Dendritic cell treated with granulocyte-macrophage colony-stimulating factor and Interleukin-4, amounts not matched to agents 40 ng/mL and 50 ng/mL, for 4 days (primary cell): ENCODE measurements around the gene ANKRD44.

ENCODE experiments used
- H3K27ac Mint-ChIP-seq: one replicate; pipeline ENCODE4 v1.8.0; 2022; ENCODE audit warnings: mild to moderate bottlenecking, mixed read lengths
- H3K27me3 Mint-ChIP-seq: one replicate; pipeline ENCODE4 v1.8.0; 2022; ENCODE audit warnings: mild to moderate bottlenecking, mixed read lengths
- H3K36me3 Mint-ChIP-seq: one replicate; pipeline ENCODE4 v1.8.0; 2022; ENCODE audit warnings: low read depth, mixed read lengths
- H3K4me1 Mint-ChIP-seq: one replicate; pipeline ENCODE4 v1.8.0; 2022; ENCODE audit warnings: low read depth, mixed read lengths
- H3K4me3 Mint-ChIP-seq: one replicate; pipeline ENCODE4 v1.8.0; 2022; ENCODE audit warnings: mild to moderate bottlenecking, moderate library complexity, mixed read lengths
- H3K9me3 Mint-ChIP-seq: one replicate; pipeline ENCODE4 v1.8.0; 2022; ENCODE audit warnings: mixed read lengths
- intact Hi-C: fragments of 100-400 bp; cut with micrococcal nuclease; formaldehyde crosslinking; loops from one replicate; pipeline ENCODE4 v1.15.0; 2022

The ANKRD44 gene

GRCh38 chr2:196968516-196968915 is 342.1 kb downstream of the ANKRD44 start:
- Mint-ChIP-seq H3K4me1 (peaks cover 5% of the 10 kb centered on the region), H3K27ac (no peak overlapping the region), H3K27me3 (no peaks in the 10 kb centered on the region), H3K4me3 (no peak overlapping the region), H3K9me3 (peaks cover 9% of the 10 kb centered on the region), H3K36me3 (no peaks in the 10 kb centered on the region)
- intact Hi-C loops, result no loop called here

- H3K27ac Mint-ChIP-seq, result no peak overlapping the region
- peaks cover 5% of the 10 kb centered on the region for H3K4me1 Mint-ChIP-seq
- H3K4me3 Mint-ChIP-seq, result no peak overlapping the region
- H3K36me3 Mint-ChIP-seq, result no peaks in the 10 kb centered on the region
- intact Hi-C loops, result no loop called here
- H3K27me3 Mint-ChIP-seq, result no peaks in the 10 kb centered on the region
- H3K9me3 Mint-ChIP-seq, result peaks cover 9% of the 10 kb centered on the region
These were observed 342.8 kb downstream of the ANKRD44 start for GRCh38 chr2:196967775-196968174.

GRCh38 chr2:196967116-196967515 is 343.5 kb downstream of the ANKRD44 start:
- Mint-ChIP-seq H3K4me3 (no peak overlapping the region), H3K36me3 (no peaks in the 10 kb centered on the region), H3K9me3 (peaks cover 9% of the 10 kb centered on the region), H3K27me3 (no peaks in the 10 kb centered on the region), H3K27ac (no peak overlapping the region), H3K4me1 (peaks cover 5% of the 10 kb centered on the region)
- intact Hi-C loops, result no loop called here

GRCh38 chr2:196966061-196966460 is 344.5 kb downstream of the ANKRD44 start:
- Mint-ChIP-seq H3K27ac (no peak overlapping the region), H3K27me3 (no peaks in the 10 kb centered on the region), H3K4me1 (peaks cover 5% of the 10 kb centered on the region), H3K4me3 (no peak overlapping the region), H3K36me3 (no peaks in the 10 kb centered on the region), H3K9me3 (peaks cover 9% of the 10 kb centered on the region)
- intact Hi-C loops, result no loop called here

GRCh38 chr2:196965651-196966050 is 344.9 kb downstream of the ANKRD44 start:
- intact Hi-C loops, result no loop called here
- no peak overlapping the region for H3K27ac Mint-ChIP-seq
- peaks cover 5% of the 10 kb centered on the region for H3K4me1 Mint-ChIP-seq
- peaks cover 9% of the 10 kb centered on the region for H3K9me3 Mint-ChIP-seq
- no peaks in the 10 kb centered on the region for H3K36me3 Mint-ChIP-seq
- H3K4me3 Mint-ChIP-seq, result no peak overlapping the region
- no peaks in the 10 kb centered on the region for H3K27me3 Mint-ChIP-seq

- Mint-ChIP-seq H3K27me3 (no peaks in the 10 kb centered on the region), H3K9me3 (peaks cover 9% of the 10 kb centered on the region), H3K4me1 (peaks cover 14% of the 10 kb centered on the region), H3K27ac (no peak overlapping the region), H3K36me3 (no peaks in the 10 kb centered on the region), H3K4me3 (no peak overlapping the region)
- intact Hi-C loops, result no loop called here
These were observed 346.6 kb downstream of the ANKRD44 start for GRCh38 chr2:196963961-196964360.

GRCh38 chr2:196963043-196963442 is 347.5 kb downstream of the ANKRD44 start:
- intact Hi-C loops, result no loop called here
- no peak overlapping the region for H3K27ac Mint-ChIP-seq
- no peak overlapping the region for H3K4me3 Mint-ChIP-seq
- H3K36me3 Mint-ChIP-seq, result peaks cover 5% of the 10 kb centered on the region
- H3K9me3 Mint-ChIP-seq, result peaks cover 16% of the 10 kb centered on the region
- H3K27me3 Mint-ChIP-seq, result no peaks in the 10 kb centered on the region
- peaks cover 14% of the 10 kb centered on the region for H3K4me1 Mint-ChIP-seq

GRCh38 chr2:196962325-196962724 is 348.3 kb downstream of the ANKRD44 start:
- intact Hi-C loops, result no loop called here
- H3K27ac Mint-ChIP-seq, result no peak overlapping the region
- H3K4me1 Mint-ChIP-seq, result peaks cover 14% of the 10 kb centered on the region
- H3K27me3 Mint-ChIP-seq, result no peaks in the 10 kb centered on the region
- peaks cover 5% of the 10 kb centered on the region for H3K36me3 Mint-ChIP-seq
- H3K4me3 Mint-ChIP-seq, result no peak overlapping the region
- peaks cover 10% of the 10 kb centered on the region for H3K9me3 Mint-ChIP-seq

GRCh38 chr2:196961889-196962288 is 348.7 kb downstream of the ANKRD44 start:
- no peak overlapping the region for H3K4me3 Mint-ChIP-seq
- H3K27ac Mint-ChIP-seq, result no peak overlapping the region
- peaks cover 10% of the 10 kb centered on the region for H3K9me3 Mint-ChIP-seq
- intact Hi-C loops, result no loop called here
- peaks cover 5% of the 10 kb centered on the region for H3K36me3 Mint-ChIP-seq
- no peaks in the 10 kb centered on the region for H3K27me3 Mint-ChIP-seq
- peaks cover 14% of the 10 kb centered on the region for H3K4me1 Mint-ChIP-seq

GRCh38 chr2:196959734-196960338 is 350.7 kb downstream of the ANKRD44 start:
- Mint-ChIP-seq H3K27me3 (no peaks in the 10 kb centered on the region), H3K9me3 (peaks cover 10% of the 10 kb centered on the region), H3K27ac (no peak overlapping the region), H3K4me1 (peaks cover 14% of the 10 kb centered on the region), H3K36me3 (peaks cover 5% of the 10 kb centered on the region), H3K4me3 (no peak overlapping the region)
- intact Hi-C loops, result no loop called here

GRCh38 chr2:196959281-196959680 is 351.3 kb downstream of the ANKRD44 start:
- Mint-ChIP-seq H3K27me3 (no peaks in the 10 kb centered on the region), H3K27ac (no peak overlapping the region), H3K36me3 (peaks cover 5% of the 10 kb centered on the region), H3K4me3 (no peak overlapping the region), H3K9me3 (peaks cover 10% of the 10 kb centered on the region), H3K4me1 (peaks cover 14% of the 10 kb centered on the region)
- intact Hi-C loops, result no loop called here

GRCh38 chr2:196957881-196958525 is 352.6 kb downstream of the ANKRD44 start:
- peaks cover 10% of the 10 kb centered on the region for H3K9me3 Mint-ChIP-seq
- no peaks in the 10 kb centered on the region for H3K27me3 Mint-ChIP-seq
- peaks cover 10% of the 10 kb centered on the region for H3K4me1 Mint-ChIP-seq
- H3K27ac Mint-ChIP-seq, result no peak overlapping the region
- intact Hi-C loops, result no loop called here
- peaks cover 5% of the 10 kb centered on the region for H3K36me3 Mint-ChIP-seq
- no peak overlapping the region for H3K4me3 Mint-ChIP-seq

GRCh38 chr2:196957442-196957841 is 353.1 kb downstream of the ANKRD44 start:
- Mint-ChIP-seq H3K27ac (no peak overlapping the region), H3K4me1 (peaks cover 10% of the 10 kb centered on the region), H3K36me3 (peaks cover 5% of the 10 kb centered on the region), H3K9me3 (peaks cover 10% of the 10 kb centered on the region), H3K27me3 (no peaks in the 10 kb centered on the region), H3K4me3 (no peak overlapping the region)
- intact Hi-C loops, result no loop called here

- Mint-ChIP-seq H3K4me1 (peaks cover 10% of the 10 kb centered on the region), H3K4me3 (no peak overlapping the region), H3K27me3 (no peaks in the 10 kb centered on the region), H3K27ac (no peak overlapping the region), H3K36me3 (peaks cover 5% of the 10 kb centered on the region), H3K9me3 (peaks cover 10% of the 10 kb centered on the region)
- intact Hi-C loops, result no loop called here
These were observed 354.5 kb downstream of the ANKRD44 start for GRCh38 chr2:196956069-196956468.

GRCh38 chr2:196955036-196955435 is 355.5 kb downstream of the ANKRD44 start:
- H3K4me1 Mint-ChIP-seq, result peaks cover 8% of the 10 kb centered on the region
- H3K36me3 Mint-ChIP-seq, result peaks cover 5% of the 10 kb centered on the region
- no peaks in the 10 kb centered on the region for H3K27me3 Mint-ChIP-seq
- intact Hi-C loops, result no loop called here
- peaks cover 10% of the 10 kb centered on the region for H3K9me3 Mint-ChIP-seq
- no peak overlapping the region for H3K27ac Mint-ChIP-seq
- no peak overlapping the region for H3K4me3 Mint-ChIP-seq
